Activated effector memory CD4-positive, alpha-beta T cell treated with anti-CD3 and anti-CD28 coated beads, Interleukin-2, amount 50 U/mL, for 16 hours (primary cell): ENCODE data around the gene RABGAP1L.
"Not testable (repeated sequence)": the region's sequence is repeated elsewhere in the genome, so short reads cannot be mapped to it uniquely, and the experiment has no call there.

Experiments used
- DNase-seq: peaks from one replicate; pipeline ENCODE4 v3.0.0-alpha.2; 2020

RABGAP1L gene

GRCh38 chr1:174156437-174156836, 2.9 kb upstream of the RABGAP1L start:
- no peak for DNase-seq

GRCh38 chr1:174157157-174157806, 2.0 kb upstream of the RABGAP1L start:
- no peak for DNase-seq

- no peak for DNase-seq
Measured at GRCh38 chr1:174158767-174159251, 511 bp upstream of the RABGAP1L start.

GRCh38 chr1:174160109-174160473, 771 bp downstream of the RABGAP1L start:
- DNase-seq: peak; percentile 74

GRCh38 chr1:174160603-174161002, 1.3 kb downstream of the RABGAP1L start:
- no peak for DNase-seq

- DNase-seq: no peak
Measured at GRCh38 chr1:174161813-174162212, 2.5 kb downstream of the RABGAP1L start.

- no peak for DNase-seq
Measured at GRCh38 chr1:174164826-174165225, 5.5 kb downstream of the RABGAP1L start.

GRCh38 chr1:174165471-174166137, 6.3 kb downstream of the RABGAP1L start:
- DNase-seq: no peak

GRCh38 chr1:174166530-174167264, 7.4 kb downstream of the RABGAP1L start:
- no peak for DNase-seq

GRCh38 chr1:174167265-174167803, 8.0 kb downstream of the RABGAP1L start:
- no peak for DNase-seq

- no peak for DNase-seq
Measured at GRCh38 chr1:174169342-174169741, 10.0 kb downstream of the RABGAP1L start.

GRCh38 chr1:174171073-174171472, 11.8 kb downstream of the RABGAP1L start:
- DNase-seq: no peak

- no peak for DNase-seq
Measured at GRCh38 chr1:174174461-174175329, 15.4 kb downstream of the RABGAP1L start.

GRCh38 chr1:174178459-174178858, 19.1 kb downstream of the RABGAP1L start:
- DNase-seq: not testable (repeated sequence)

GRCh38 chr1:174189428-174190062, 30.2 kb downstream of the RABGAP1L start:
- DNase-seq: no peak

- no peak for DNase-seq
Measured at GRCh38 chr1:174190691-174191199, 31.4 kb downstream of the RABGAP1L start.

- DNase-seq: no peak
Measured at GRCh38 chr1:174191349-174191862, 32.1 kb downstream of the RABGAP1L start.

GRCh38 chr1:174194461-174194860, 35.1 kb downstream of the RABGAP1L start:
- no peak for DNase-seq

GRCh38 chr1:174197088-174197487, 37.8 kb downstream of the RABGAP1L start:
- DNase-seq: no peak

GRCh38 chr1:174197547-174197946, 38.2 kb downstream of the RABGAP1L start:
- no peak for DNase-seq

GRCh38 chr1:174198202-174198601, 38.9 kb downstream of the RABGAP1L start:
- DNase-seq: no peak

GRCh38 chr1:174200746-174201145, 41.4 kb downstream of the RABGAP1L start:
- no peak for DNase-seq
